Skeletal muscle satellite cell (primary cell): ENCODE measurements around the gene NOXA1. TPM values are rescaled to one million over a fixed set of nuclear protein-coding genes. Genes with fewer than 3 reads are reported as not detected.
"Not testable (repeated sequence)": the region's sequence is repeated elsewhere in the genome, so short reads cannot be mapped to it uniquely, and the experiment has no call there.

Source experiments
- H3K27me3 ChIP-seq: 2 replicates; pipeline ENCODE4 v1.7.0; 2013; ENCODE audit warnings: low read length; ENCODE audit not compliant: control insufficient read depth, insufficient read depth
- H3K36me3 ChIP-seq: 2 replicates; pipeline ENCODE4 v1.7.0; 2013; ENCODE audit warnings: mild to moderate bottlenecking, control low read depth, low read length; ENCODE audit not compliant: insufficient read depth
- H3K4me1 ChIP-seq: 2 replicates; pipeline ENCODE4 v1.7.0; 2013; ENCODE audit warnings: low read length; ENCODE audit not compliant: control insufficient read depth, insufficient read depth
- H3K4me2 ChIP-seq: 2 replicates; pipeline ENCODE4 v1.7.0; 2013; ENCODE audit warnings: mild to moderate bottlenecking, low read length
- H3K4me3 ChIP-seq: 2 replicates; pipeline ENCODE4 v1.7.0; 2013; ENCODE audit warnings: low read length
- H3K9ac ChIP-seq: 2 replicates; pipeline ENCODE4 v1.7.0; 2013; ENCODE audit warnings: mild to moderate bottlenecking, low read depth, low read length, moderate library complexity
- H3K9me3 ChIP-seq: replicated peaks from 2 replicates; pipeline ENCODE4 v1.7.0; 2013; ENCODE audit warnings: mild to moderate bottlenecking, control low read depth, low read length
- total RNA-seq: library from RNA; depleted of rRNA; stranded (reverse); fragments of >200 nt; gene quantifications from 2 replicates; pipeline ENCODE4 v1.2.3, GENCODE V29; 2012; rRNA removed

NOXA1 gene
- 0.25 TPM in 1 of 2 replicates, not detected in the other for total RNA-seq

GRCh38 chr9:137422604-137423513 is at the start of gene NOXA1, which contains the start of gene EXD3:
NOXA1 (plus strand) TSS chr9:137423393; CDS start chr9:137423530, 137 bp downstream.
EXD3 (minus strand) TSS chr9:137423162; CDS start chr9:137395357, 27,805 bp downstream.
- no peaks in the 10 kb centered on the region for H3K36me3 ChIP-seq
- peaks cover 25% of the 10 kb centered on the region for H3K4me1 ChIP-seq
- no peaks in the 10 kb centered on the region for H3K9me3 ChIP-seq
- peak within 1 kb of the TSS; percentile 90 for H3K9ac ChIP-seq
- peak within 1 kb of the TSS; percentile 94 for H3K4me2 ChIP-seq
- peak within 1 kb of the TSS; percentile 76 for H3K4me3 ChIP-seq
- no peaks in the 10 kb centered on the region for H3K27me3 ChIP-seq

GRCh38 chr9:137373611-137373980 is 49.6 kb upstream of the NOXA1 start:
- Histone ChIP-seq H3K9me3 (no peaks in the 10 kb centered on the region), H3K9ac (no peak overlapping the region), H3K4me1 (no peaks in the 10 kb centered on the region), H3K36me3 (no peaks in the 10 kb centered on the region), H3K4me3 (no peak overlapping the region), H3K27me3 (no peaks in the 10 kb centered on the region), H3K4me2 (no peak overlapping the region)

- no peak overlapping the region for H3K9ac ChIP-seq
- no peaks in the 10 kb centered on the region for H3K9me3 ChIP-seq
- no peaks in the 10 kb centered on the region for H3K4me1 ChIP-seq
- no peak overlapping the region for H3K4me2 ChIP-seq
- no peak overlapping the region for H3K4me3 ChIP-seq
- no peaks in the 10 kb centered on the region for H3K36me3 ChIP-seq
- no peaks in the 10 kb centered on the region for H3K27me3 ChIP-seq
Observed at GRCh38 chr9:137374131-137374845, 48.9 kb upstream of the NOXA1 start.

GRCh38 chr9:137375321-137376058 is 47.7 kb upstream of the NOXA1 start:
- H3K9me3 ChIP-seq, result no peaks in the 10 kb centered on the region

GRCh38 chr9:137376386-137376785 is 46.8 kb upstream of the NOXA1 start:
- Histone ChIP-seq H3K36me3 (no peaks in the 10 kb centered on the region), H3K9ac (no peak overlapping the region), H3K4me2 (no peak overlapping the region), H3K27me3 (no peaks in the 10 kb centered on the region), H3K9me3 (no peaks in the 10 kb centered on the region), H3K4me3 (no peak overlapping the region), H3K4me1 (no peaks in the 10 kb centered on the region)

More at GRCh38 chr9:137375321-137376058, 47.7 kb upstream of the NOXA1 start:
- no peak overlapping the region for H3K4me2 ChIP-seq
- no peaks in the 10 kb centered on the region for H3K36me3 ChIP-seq
- no peaks in the 10 kb centered on the region for H3K27me3 ChIP-seq
- no peak overlapping the region for H3K9ac ChIP-seq
- H3K4me1 ChIP-seq, result no peaks in the 10 kb centered on the region
- H3K4me3 ChIP-seq, result no peak overlapping the region

- not testable (repeated sequence) for H3K27me3 ChIP-seq
Observed at GRCh38 chr9:137378688-137379410, 44.3 kb upstream of the NOXA1 start.

GRCh38 chr9:137379761-137380161 is 43.4 kb upstream of the NOXA1 start:
- H3K4me3 ChIP-seq, result no peak overlapping the region
- H3K4me2 ChIP-seq, result no peak overlapping the region
- H3K36me3 ChIP-seq, result no peaks in the 10 kb centered on the region
- no peaks in the 10 kb centered on the region for H3K9me3 ChIP-seq
- no peak overlapping the region for H3K9ac ChIP-seq
- H3K4me1 ChIP-seq, result no peaks in the 10 kb centered on the region
- H3K27me3 ChIP-seq, result no peaks in the 10 kb centered on the region

More at GRCh38 chr9:137378688-137379410, 44.3 kb upstream of the NOXA1 start:
- not testable (repeated sequence) for H3K4me3 ChIP-seq, H3K4me2 ChIP-seq, H3K9me3 ChIP-seq, H3K9ac ChIP-seq, H3K36me3 ChIP-seq, H3K4me1 ChIP-seq

GRCh38 chr9:137380171-137380570 is 43.0 kb upstream of the NOXA1 start:
- no peaks in the 10 kb centered on the region for H3K27me3 ChIP-seq
- no peak overlapping the region for H3K4me2 ChIP-seq

GRCh38 chr9:137380606-137381005 is 42.6 kb upstream of the NOXA1 start:
- no peaks in the 10 kb centered on the region for H3K36me3 ChIP-seq
- no peak overlapping the region for H3K4me2 ChIP-seq
- H3K9ac ChIP-seq, result no peak overlapping the region
- H3K27me3 ChIP-seq, result no peaks in the 10 kb centered on the region
- H3K4me1 ChIP-seq, result no peaks in the 10 kb centered on the region
- H3K9me3 ChIP-seq, result no peaks in the 10 kb centered on the region
- H3K4me3 ChIP-seq, result no peak overlapping the region

More at GRCh38 chr9:137380171-137380570, 43.0 kb upstream of the NOXA1 start:
- Histone ChIP-seq H3K4me3 (no peak overlapping the region), H3K9ac (no peak overlapping the region), H3K4me1 (no peaks in the 10 kb centered on the region), H3K9me3 (no peaks in the 10 kb centered on the region), H3K36me3 (no peaks in the 10 kb centered on the region)

- Histone ChIP-seq H3K4me1 (no peaks in the 10 kb centered on the region), H3K9me3 (no peaks in the 10 kb centered on the region), H3K4me3 (no peak overlapping the region), H3K4me2 (no peak overlapping the region), H3K9ac (no peak overlapping the region), H3K36me3 (no peaks in the 10 kb centered on the region), H3K27me3 (no peaks in the 10 kb centered on the region)
Observed at GRCh38 chr9:137381501-137382443, 41.4 kb upstream of the NOXA1 start.
